Astrocyte of the cerebellum (primary cell): ENCODE results near the gene SLC6A12.

ENCODE experiments used
- DNase-seq: peaks from one replicate; pipeline ENCODE4 v3.0.0-alpha.2; 2011; ENCODE audit warnings: low read depth
- H3K4me3 ChIP-seq: 2 replicates; pipeline ENCODE4 v1.5.1; 2011; ENCODE audit warnings: mild to moderate bottlenecking, low read depth, low read length, moderate library complexity
- in situ Hi-C: cut with HindIII; loops from 2 replicates; pipeline ENCODE4 v1.10.0; 2017; ENCODE audit warnings: low sequenced_read_pairs
- TF ChIP-seq, protein P1 (sequence below): IDR thresholded peaks from 2 replicates; pipeline ENCODE4 v1.5.1; 2012; ENCODE audit warnings: low read length, low read depth, moderate library complexity, mild to moderate bottlenecking; ENCODE audit errors: missing control alignments

Gene SLC6A12

DNA sequence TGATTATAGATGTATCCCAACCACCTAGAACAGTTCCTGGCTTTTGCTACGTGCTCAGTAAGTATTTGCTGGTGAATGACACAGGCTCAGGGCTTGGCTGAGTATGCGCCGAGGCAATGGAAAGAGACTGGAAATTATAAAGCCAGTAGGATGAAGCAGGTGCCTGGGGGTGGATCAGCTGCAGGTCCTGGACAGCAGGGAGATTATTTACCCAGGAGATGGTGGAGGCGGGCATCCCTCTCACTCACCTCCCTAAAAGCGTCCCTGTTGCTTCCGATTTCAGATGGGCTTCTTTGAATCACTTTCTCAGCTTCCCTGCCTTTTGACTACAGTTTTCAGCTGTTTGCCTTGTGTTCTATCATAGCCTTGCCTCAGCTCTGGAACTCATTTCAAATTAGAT is 42.3 kb upstream of the SLC6A12 start:
- TF ChIP-seq, protein P1, sequence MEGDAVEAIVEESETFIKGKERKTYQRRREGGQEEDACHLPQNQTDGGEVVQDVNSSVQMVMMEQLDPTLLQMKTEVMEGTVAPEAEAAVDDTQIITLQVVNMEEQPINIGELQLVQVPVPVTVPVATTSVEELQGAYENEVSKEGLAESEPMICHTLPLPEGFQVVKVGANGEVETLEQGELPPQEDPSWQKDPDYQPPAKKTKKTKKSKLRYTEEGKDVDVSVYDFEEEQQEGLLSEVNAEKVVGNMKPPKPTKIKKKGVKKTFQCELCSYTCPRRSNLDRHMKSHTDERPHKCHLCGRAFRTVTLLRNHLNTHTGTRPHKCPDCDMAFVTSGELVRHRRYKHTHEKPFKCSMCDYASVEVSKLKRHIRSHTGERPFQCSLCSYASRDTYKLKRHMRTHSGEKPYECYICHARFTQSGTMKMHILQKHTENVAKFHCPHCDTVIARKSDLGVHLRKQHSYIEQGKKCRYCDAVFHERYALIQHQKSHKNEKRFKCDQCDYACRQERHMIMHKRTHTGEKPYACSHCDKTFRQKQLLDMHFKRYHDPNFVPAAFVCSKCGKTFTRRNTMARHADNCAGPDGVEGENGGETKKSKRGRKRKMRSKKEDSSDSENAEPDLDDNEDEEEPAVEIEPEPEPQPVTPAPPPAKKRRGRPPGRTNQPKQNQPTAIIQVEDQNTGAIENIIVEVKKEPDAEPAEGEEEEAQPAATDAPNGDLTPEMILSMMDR = no peak

DNA sequence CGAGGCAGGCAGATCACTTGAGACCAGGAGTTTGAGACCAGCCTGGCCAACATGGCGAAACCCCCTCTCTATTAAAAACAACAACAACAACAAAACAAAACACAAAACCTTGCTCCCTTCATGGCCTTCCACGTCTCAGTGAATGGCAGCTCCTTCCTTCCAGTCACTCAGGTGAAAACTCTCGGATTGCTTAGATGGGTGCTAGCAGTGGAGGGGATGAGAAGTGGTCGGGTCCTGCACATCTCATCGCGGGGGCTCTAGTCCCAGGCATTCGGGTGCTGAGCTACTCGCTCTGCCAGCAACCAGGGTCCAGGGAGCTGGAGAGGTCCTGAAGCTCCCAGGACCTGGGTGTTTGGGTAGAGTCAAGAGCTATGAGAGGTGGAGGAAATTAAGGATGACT is 41.0 kb upstream of the SLC6A12 start:
- no peak for DNase-seq
- in situ Hi-C loops = no loop called here

More for the DNA sequence above, 42.3 kb upstream of the SLC6A12 start:
- in situ Hi-C loops = no loop called here
- DNase-seq = no peak
- no peak overlapping the region for H3K4me3 ChIP-seq

DNA sequence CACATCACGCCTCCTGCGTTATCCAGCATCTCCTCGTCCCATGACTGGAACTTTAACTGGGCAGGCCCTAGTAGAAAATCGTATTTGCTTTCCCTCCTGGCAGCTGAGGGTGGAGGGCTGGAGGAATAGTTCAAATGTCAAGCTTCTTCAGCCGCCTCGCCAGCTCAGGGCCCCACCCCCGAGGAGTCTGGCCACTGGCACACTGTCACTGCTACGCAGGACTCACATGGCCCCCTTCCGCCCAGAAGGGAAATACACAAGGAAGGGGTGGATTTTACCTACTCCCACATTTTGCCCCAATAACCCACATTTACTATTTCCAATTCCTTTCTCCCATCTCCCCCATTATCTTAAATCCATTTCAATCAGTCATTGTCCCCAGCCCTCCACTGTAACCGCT is 40.1 kb upstream of the SLC6A12 start:
- TF ChIP-seq, protein P1 = no peak
- in situ Hi-C loops = no loop called here
- no peak for DNase-seq
- H3K4me3 ChIP-seq = no peak overlapping the region

More for the DNA sequence above, 41.0 kb upstream of the SLC6A12 start:
- H3K4me3 ChIP-seq = no peak overlapping the region
- TF ChIP-seq, protein P1 = no peak

DNA sequence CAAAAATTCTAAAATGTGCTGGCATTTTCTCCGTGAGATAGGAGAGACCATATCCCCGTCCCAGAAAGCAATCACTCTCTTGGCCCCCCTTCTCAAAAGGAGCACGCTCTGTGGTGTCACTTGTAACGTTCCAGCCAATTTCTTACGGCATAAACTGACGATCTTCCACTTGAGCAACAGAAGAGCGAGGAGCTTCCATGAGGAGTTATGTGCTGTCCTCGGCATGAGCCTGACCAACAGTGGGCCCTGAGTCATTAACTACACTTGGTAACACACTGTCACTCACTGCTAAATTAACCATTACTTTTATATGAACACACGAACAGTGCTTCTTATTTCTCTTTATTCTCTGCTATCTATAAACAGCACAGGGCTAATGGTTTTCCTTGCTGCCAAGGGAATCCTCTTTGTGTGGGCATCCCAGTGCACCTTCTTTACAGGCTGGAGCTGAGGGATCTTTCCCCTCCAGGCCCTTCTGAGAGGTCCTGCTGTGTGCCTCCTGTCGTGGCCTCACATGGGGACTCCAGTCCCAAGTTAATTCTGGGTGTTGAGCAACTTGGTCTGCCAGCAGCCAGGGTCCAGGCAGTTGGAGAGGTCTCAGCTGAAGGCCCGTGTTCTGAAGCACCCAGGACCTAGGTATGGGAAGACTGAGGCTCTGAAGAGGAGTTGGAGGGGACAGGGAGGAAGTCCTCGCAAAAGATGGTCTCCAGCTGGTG is 39.3 kb upstream of the SLC6A12 start:
- TF ChIP-seq, protein P1 = no peak
- no peak overlapping the region for H3K4me3 ChIP-seq
- DNase-seq = no peak
- in situ Hi-C loops = no loop called here

DNA sequence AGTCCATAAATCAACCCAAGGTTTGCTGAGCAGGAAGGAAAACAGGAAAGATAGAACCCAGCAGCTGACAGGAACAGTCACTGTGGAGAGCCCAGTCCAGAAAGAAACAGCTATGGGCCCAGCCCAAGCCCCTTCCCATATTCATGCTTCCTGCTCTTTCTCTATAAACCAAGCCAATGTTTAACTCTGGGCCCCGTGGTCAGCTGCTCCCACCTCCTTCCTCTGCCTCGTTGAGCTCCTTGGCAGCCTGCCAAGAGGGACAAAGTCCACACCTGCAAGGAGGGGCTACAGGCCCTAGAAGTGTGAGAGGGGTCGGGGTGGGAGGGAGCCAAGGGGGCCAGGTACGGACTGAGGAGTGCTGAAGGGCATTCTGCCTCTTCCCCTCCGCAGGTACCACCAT is 38.7 kb upstream of the SLC6A12 start:
- TF ChIP-seq, protein P1 = no peak
- H3K4me3 ChIP-seq = no peak overlapping the region
- in situ Hi-C loops = no loop called here
- no peak for DNase-seq

DNA sequence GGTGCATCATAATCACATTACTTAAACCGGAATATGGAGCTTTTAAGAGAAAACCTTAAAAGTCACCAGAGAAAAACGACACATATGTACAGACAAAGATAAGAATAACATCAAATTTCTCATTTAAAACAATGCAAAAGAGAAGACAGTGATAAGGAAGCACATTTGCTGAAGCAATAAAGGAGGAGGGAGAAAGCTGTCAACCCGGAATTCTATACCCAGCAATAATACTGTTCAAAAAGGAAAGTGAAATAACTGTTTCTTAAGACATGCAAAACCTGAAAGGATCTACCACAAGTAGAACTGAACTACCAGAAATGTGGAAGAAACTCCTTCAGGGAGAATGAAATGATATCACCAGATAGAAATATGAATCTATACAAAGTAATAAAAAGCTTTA is 33.3 kb upstream of the SLC6A12 start:
- TF ChIP-seq, protein P1 = no peak
- no peak overlapping the region for H3K4me3 ChIP-seq
- no peak for DNase-seq
- in situ Hi-C loops = no loop called here

DNA sequence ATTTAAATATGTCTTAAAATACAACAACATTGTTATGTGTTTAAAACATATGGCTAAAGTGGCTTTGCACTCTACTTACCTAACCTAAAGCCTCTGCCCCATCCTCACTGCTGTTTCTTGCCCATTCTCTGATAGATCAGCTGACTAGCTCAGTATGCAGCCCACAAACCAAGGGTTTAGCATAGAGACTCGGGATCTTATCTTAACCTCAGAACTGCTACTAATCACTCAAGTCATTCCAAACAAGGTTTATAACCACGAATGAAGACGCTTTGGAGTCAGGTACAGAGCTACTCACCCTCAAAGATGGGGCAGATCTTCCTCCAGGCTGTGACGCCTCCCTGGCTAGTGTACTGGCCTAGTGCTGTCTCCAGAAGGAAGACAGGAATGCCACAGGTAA is 29.4 kb upstream of the SLC6A12 start:
- DNase-seq = no peak
- TF ChIP-seq, protein P1 = no peak
- H3K4me3 ChIP-seq = no peak overlapping the region
- in situ Hi-C loops = no loop called here
